Left lung (tissue), 14 donors: ENCODE results near the gene AMELX. TPM values are rescaled to one million over a fixed set of nuclear protein-coding genes. Genes with fewer than 3 reads are reported as not detected.

ENCODE experiments used
- ATAC-seq: fragments of 200-7000 bp; cut with Tn5 transposase; one replicate; pipeline ENCODE4 v1.9.1; 2020; ENCODE audit warnings: moderate library complexity
- DNase-seq, 4 donors: peaks; one replicate each; pipeline ENCODE4 v3.0.0-alpha.2; 2013 to 2020
- H3K27ac ChIP-seq, 2 donors: fragments of 200-600 bp; sonication (generic) in 1 of 2; one replicate each; pipeline versions ENCODE4 v1.5.0 to v1.8.0; 2020 to 2021
- H3K27me3 ChIP-seq, 2 donors: fragments of 200-600 bp; sonication (generic) in 1 of 2; one replicate each; pipeline versions ENCODE4 v1.5.0 to v1.8.0; 2020 to 2021
- H3K36me3 ChIP-seq, 2 donors: fragments of 200-600 bp; sonication (generic) in 1 of 2; one replicate each; pipeline versions ENCODE4 v1.5.0 to v1.8.0; 2020 to 2021
- H3K4me1 ChIP-seq, 2 donors: fragments of 200-600 bp; one replicate each; pipeline ENCODE4 v1.8.0; 2021
- H3K4me3 ChIP-seq, 2 donors: fragments of 200-600 bp; sonication (generic) in 1 of 2; one replicate each; pipeline versions ENCODE4 v1.5.0 to v1.8.0; 2020 to 2021; ENCODE audit warnings: mild to moderate bottlenecking in 1 of 2
- H3K9me3 ChIP-seq, 2 donors: fragments of 200-600 bp; sonication (generic) in 1 of 2; one replicate each; pipeline versions ENCODE4 v1.5.0 to v1.8.0; 2020 to 2021
- CTCF ChIP-seq, 2 donors: fragments of 200-600 bp; sonication (generic) in 1 of 2; IDR thresholded peaks; one replicate each; pipeline versions ENCODE4 v1.5.0 to v1.8.0; 2021; ENCODE audit warnings: antibody characterized with exemption in 2 of 2
- intact Hi-C, 2 donors: fragments of 100-400 bp; cut with DNase I; formaldehyde crosslinking; loops; one replicate each; pipeline versions ENCODE4 v1.11.2 to v1.14.2; 2022
- long read RNA-seq, 12 donors: library from polyadenylated mRNA in 2 of 12; unstranded in 2 of 12; transcript quantifications; one replicate each; pipeline ENCODE4 v2.0.0 and lab custom pipeline, GENCODE V29; 2019 to 2026
- polyA plus RNA-seq, 6 donors: library from polyadenylated mRNA; unstranded; fragments of 120-200 nt; gene quantifications; one replicate each; pipeline ENCODE4 v1.2.1, GENCODE V29; 2013; ENCODE audit not compliant: insufficient read length in 6 of 6
- total RNA-seq, 2 donors: library from RNA; stranded (reverse); fragmentation: NEBNext Ultra II Directional; extraction: Animal tissue kit (Norgen Biotek cat#: 25700); gene quantifications; one replicate each; pipeline ENCODE4 v1.2.1, GENCODE V29; 2021
- donor health status: DM: no; HTN: yes; CAD: no.
- donor health status: DM: no; HTN: no; CAD: no.

Gene AMELX
- total RNA-seq (not detected), polyA plus RNA-seq (under 1 TPM in 4 of 6 donors, not detected in 2; 0.20 to 0.25 (median 0.22) TPM)
- long read RNA-seq, donor 1, result 0 reads
- long read RNA-seq, donor 2, result 0 reads
- long read RNA-seq, donor 3, result 0 reads
- long read RNA-seq, donor 4, result 0 reads
- long read RNA-seq, donor 5, result 0 reads
- long read RNA-seq, donor 6, result 0 reads
- long read RNA-seq, donor 7, result 0 reads
- long read RNA-seq, donor 8, result 0 reads
- long read RNA-seq, donor 9, result 0 reads
- long read RNA-seq, donor 10, result 0 reads
- long read RNA-seq, donor 11, result 0 reads
- long read RNA-seq, donor 12, result 0 reads

- no peak within 1 kb of the TSS for H3K27ac ChIP-seq
- TF ChIP-seq CTCF (IDR thresholded peaks at IDR 0.05), result no peak
- no peaks in the 10 kb centered on the region for H3K36me3 ChIP-seq
- no peaks in the 10 kb centered on the region for H3K4me1 ChIP-seq
- ATAC-seq, result no peak
- no peak within 1 kb of the TSS for H3K4me3 ChIP-seq
- no peaks in the 10 kb centered on the region for H3K27me3 ChIP-seq
- DNase-seq, result no peak
- H3K9me3 ChIP-seq, result no peaks in the 10 kb centered on the region
- intact Hi-C loops, result no loop called here
Observed at GRCh38 chrX:11293113-11293512, at the start of gene AMELX. TSS of gene AMELX (plus strand) at chrX:11293413. CDS start at chrX:11294789, 1,376 bp downstream.

- H3K36me3 ChIP-seq, result no peaks in the 10 kb centered on the region
- peak in 2 of 4 donors; percentile 80 to 84 for DNase-seq
- no peak for TF ChIP-seq CTCF (IDR thresholded peaks at IDR 0.05)
- no peaks in the 10 kb centered on the region for H3K4me1 ChIP-seq
- intact Hi-C loops, result no loop called here
- no peaks in the 10 kb centered on the region for H3K27me3 ChIP-seq
- H3K4me3 ChIP-seq, result no peak overlapping the region
- ATAC-seq, result no peak
- no peak overlapping the region for H3K27ac ChIP-seq
- H3K9me3 ChIP-seq, result no peaks in the 10 kb centered on the region
Observed at GRCh38 chrX:11244636-11245035, 48.6 kb upstream of the AMELX start.

- no peak overlapping the region for H3K27ac ChIP-seq
- ATAC-seq, result no peak
- DNase-seq, result no peak
- H3K4me1 ChIP-seq, result no peaks in the 10 kb centered on the region
- H3K27me3 ChIP-seq, result no peaks in the 10 kb centered on the region
- H3K36me3 ChIP-seq, result no peaks in the 10 kb centered on the region
- intact Hi-C loops, result no loop called here
- no peak overlapping the region for H3K4me3 ChIP-seq
- H3K9me3 ChIP-seq, result no peaks in the 10 kb centered on the region
- no peak for TF ChIP-seq CTCF (IDR thresholded peaks at IDR 0.05)
Observed at GRCh38 chrX:11254417-11255109, 38.6 kb upstream of the AMELX start.

- DNase-seq (no peak), ATAC-seq (no peak)
- Histone ChIP-seq H3K27ac (no peak overlapping the region), H3K9me3 (no peaks in the 10 kb centered on the region), H3K36me3 (no peaks in the 10 kb centered on the region), H3K27me3 (no peaks in the 10 kb centered on the region), H3K4me3 (no peak overlapping the region), H3K4me1 (no peaks in the 10 kb centered on the region)
- TF ChIP-seq CTCF (IDR thresholded peaks at IDR 0.05), result no peak
- intact Hi-C loops, result no loop called here
Observed at GRCh38 chrX:11257290-11257689, 35.9 kb upstream of the AMELX start.

GRCh38 chrX:11257711-11258110 lies 35.5 kb upstream of the AMELX start:
- no peak for DNase-seq
- no peaks in the 10 kb centered on the region for H3K4me1 ChIP-seq
- no peak for ATAC-seq
- no peaks in the 10 kb centered on the region for H3K9me3 ChIP-seq
- no peak for TF ChIP-seq CTCF (IDR thresholded peaks at IDR 0.05)
- no peak overlapping the region for H3K4me3 ChIP-seq
- no peaks in the 10 kb centered on the region for H3K27me3 ChIP-seq
- H3K27ac ChIP-seq, result no peak overlapping the region
- no peaks in the 10 kb centered on the region for H3K36me3 ChIP-seq
- intact Hi-C loops, result no loop called here
